RWPE1 (cell line): ENCODE measurements around the gene OR2K2.
"Not testable (repeated sequence)": the region's sequence is repeated elsewhere in the genome, so short reads cannot be mapped to it uniquely, and the experiment has no call there.

ENCODE experiments used
- CTCF ChIA-PET: fragments of 350-600 bp; sonication (Branson Sonifier 250); formaldehyde crosslinking; extraction: SDS; loops from one replicate; lab custom pipeline; 2021; lab: Yijun Ruan, JAX
- POLR2A ChIA-PET: fragments of 400-600 bp; formaldehyde crosslinking; extraction: SDS; loops from one replicate; lab custom pipeline; 2020; ENCODE audit warnings: antibody characterized with exemption; ENCODE audit not compliant: low non-redundant PET; lab: Yijun Ruan, JAX
- DNase-seq: peaks from one replicate; pipeline ENCODE4 v3.0.0; 2012; ENCODE audit warnings: low spot score
- H3K27ac ChIP-seq: fragments of 450-650 bp; 2 replicates; pipeline ENCODE4 v1.5.1; 2017
- CTCF ChIP-seq: fragments of 450-650 bp; conservative IDR thresholded peaks from 2 replicates; pipeline ENCODE4 v1.5.1; 2017; ENCODE audit warnings: low read depth, mild to moderate bottlenecking

The OR2K2 gene

GRCh38 chr9:111360881-111361280 lies 30.9 kb upstream of the OR2K2 start:
- H3K27ac ChIP-seq, result no peak overlapping the region
- POLR2A ChIA-PET, result no interaction called here
- DNase-seq, result no peak
- TF ChIP-seq CTCF, result no peak
- CTCF ChIA-PET, result no interaction called here

GRCh38 chr9:111356481-111357244 lies 26.6 kb upstream of the OR2K2 start:
- peak overlapping the region; percentile 82 for H3K27ac ChIP-seq
- ChIA-PET CTCF (interaction anchor here (0.6 kb wide), 1 partner anchor 592 kb away, joined by 3 read pairs; no protein-coding TSS in a partner anchor), POLR2A (no interaction called here)
- DNase-seq, result peak; percentile 95
- no peak for TF ChIP-seq CTCF

- no peak for DNase-seq
- POLR2A ChIA-PET, result no interaction called here
- CTCF ChIA-PET, result interaction anchor here (0.6 kb wide), 1 partner anchor 1879 kb away, joined by 3 read pairs; no protein-coding TSS in a partner anchor
- H3K27ac ChIP-seq, result no peak overlapping the region
- no peak for TF ChIP-seq CTCF
Measured at GRCh38 chr9:111352545-111352944, 22.5 kb upstream of the OR2K2 start.

DNA sequence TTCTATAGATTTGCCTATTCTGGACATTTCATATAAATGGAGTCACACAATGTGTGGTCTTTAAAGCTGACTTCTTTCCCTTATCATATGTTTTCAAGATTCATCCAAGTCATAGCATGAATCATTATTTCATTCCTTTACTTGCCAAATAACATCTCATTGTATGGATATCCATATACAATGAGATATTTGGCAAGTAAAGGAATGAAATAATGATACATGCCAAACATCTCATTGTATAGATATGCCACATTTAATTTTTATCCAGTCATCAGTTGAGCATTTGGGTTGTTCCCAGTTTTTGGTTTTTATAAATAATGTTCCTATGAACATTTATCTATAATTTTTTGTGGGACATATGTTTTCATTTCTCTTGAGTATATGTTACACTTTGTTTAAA lies 20.5 kb upstream of the OR2K2 start:
- no peak overlapping the region for H3K27ac ChIP-seq
- DNase-seq, result no peak
- no peak for TF ChIP-seq CTCF
- ChIA-PET CTCF (interaction anchor here (0.7 kb wide), 1 partner anchor 1805 kb away, joined by 3 read pairs; no protein-coding TSS in a partner anchor), POLR2A (no interaction called here)

DNA sequence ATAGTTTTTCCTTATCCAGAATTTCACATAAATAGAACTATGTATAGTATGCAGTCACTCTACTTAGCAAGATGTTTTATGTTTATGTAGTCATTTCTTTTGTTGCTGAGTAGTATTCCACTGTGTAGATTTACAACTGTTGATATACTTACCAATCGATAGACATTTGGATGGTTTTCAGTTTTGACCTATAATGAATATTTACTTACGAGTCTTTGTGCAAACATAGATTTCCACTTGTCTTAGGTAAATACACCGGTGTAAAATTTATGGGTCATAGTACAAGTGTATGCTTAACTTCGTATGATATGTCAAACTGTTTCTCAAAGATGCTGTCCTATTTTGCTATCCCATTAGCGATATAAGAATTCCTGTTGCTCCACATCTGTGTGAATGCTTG lies 19.7 kb upstream of the OR2K2 start:
- TF ChIP-seq CTCF, result no peak
- POLR2A ChIA-PET, result no interaction called here
- no peak for DNase-seq
- CTCF ChIA-PET, result no interaction called here
- H3K27ac ChIP-seq, result no peak overlapping the region

GRCh38 chr9:111348821-111349271 lies 18.8 kb upstream of the OR2K2 start:
- ChIA-PET POLR2A (no interaction called here), CTCF (interaction anchor here (0.6 to 0.7 kb wide), 2 partner anchors 40 to 109 kb away, joined by 3 read pairs; no protein-coding TSS in a partner anchor)
- peak; percentile 47 for DNase-seq
- TF ChIP-seq CTCF, result no peak
- no peak overlapping the region for H3K27ac ChIP-seq

DNA sequence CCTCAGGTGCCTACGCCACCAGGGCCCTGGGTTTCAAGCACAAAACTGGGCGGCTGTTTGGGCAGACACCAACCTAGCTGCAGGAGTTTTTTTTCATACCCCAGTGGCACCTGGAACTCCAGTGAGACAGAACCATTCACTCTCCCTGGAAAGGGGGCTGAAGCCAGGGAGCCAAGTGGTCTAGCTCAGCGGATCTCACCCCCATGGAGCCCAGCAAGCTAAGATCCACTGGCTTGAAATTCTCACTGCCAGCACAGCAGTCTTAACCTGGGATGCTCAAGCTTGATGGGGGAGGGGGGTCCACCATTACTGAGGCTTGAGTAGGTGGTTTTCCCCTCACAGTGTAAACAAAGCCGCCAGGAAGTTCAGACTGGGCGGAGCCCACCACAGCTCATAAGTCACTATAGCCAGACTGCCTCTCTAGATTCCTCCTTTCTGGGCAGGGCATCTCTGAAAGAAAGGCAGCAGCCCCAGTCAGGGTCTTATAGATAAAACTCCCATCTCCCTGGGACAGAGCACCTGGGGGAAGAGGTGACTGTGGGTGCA lies 4.4 kb upstream of the OR2K2 start:
- CTCF ChIA-PET, result interaction anchor here (0.6 kb wide), 1 partner anchor 1668 kb away, joined by 4 read pairs; no protein-coding TSS in a partner anchor
- DNase-seq, H3K27ac ChIP-seq, POLR2A ChIA-PET: not testable (repeated sequence)
